Measurements from ENCODE around the gene UBC. TPM values are rescaled to one million over a fixed set of nuclear protein-coding genes. Genes with fewer than 3 reads are reported as not detected.

UBC gene
- total and polyA plus RNA-seq, 2 donors (not counting 1 experiment from before 2014, with no cell fraction given), result 953 to 4,477 TPM

GRCh38 chr12:124884587-124885438 lies 29.6 kb downstream of the UBC start:
- Histone ChIP-seq H3K4me1 (ENCODE audit: control insufficient read depth in 2 of 2, insufficient read depth in 2 of 2, low read length in 2 of 2) (peaks cover 55 to 70% of the 10 kb centered on the region in 2 donors), H3K36me3 (replicated peaks in 1 of 2; ENCODE audit: control extremely low read depth in 1 of 2, control insufficient read depth in 1 of 2, extremely low read depth in 1 of 2, insufficient read depth in 2 of 2, low read length in 1 of 2) (no peaks in the 10 kb centered on the region), H4K20me1 (ENCODE audit: control insufficient read depth, insufficient read depth, low read length, poor library complexity, severe bottlenecking) (no peaks in the 10 kb centered on the region), H3K27ac (ENCODE audit: low read length in 2 of 2) (peak overlapping the region; percentile 59 to 67), H3K4me2 (replicated peaks; ENCODE audit: low read depth, low read length, poor library complexity, severe bottlenecking) (peak overlapping the region; percentile 69), H3K79me2 (ENCODE audit: control insufficient read depth, insufficient read depth, low read length) (no peaks in the 10 kb centered on the region), H2AFZ (ENCODE audit: insufficient read depth, low read depth, low read length, poor library complexity, severe bottlenecking) (peak overlapping the region; percentile 48), H3K9ac (ENCODE audit: low read length) (peak overlapping the region; percentile 34), H3K27me3 (replicated peaks in 1 of 4; ENCODE audit: control extremely low read depth in 1 of 4, control insufficient read depth in 3 of 4, insufficient read depth in 4 of 4, low read length in 3 of 4) (peaks cover 0 to 3% (median 0%) of the 10 kb centered on the region in 4 experiments), H3K9me3 (ENCODE audit: control extremely low read depth in 1 of 3, control insufficient read depth in 2 of 3, insufficient read depth in 1 of 3, low read length in 2 of 3) (peaks cover 0 to 9% (median 0%) of the 10 kb centered on the region in 3 donors), H3K4me3 (ENCODE audit: control extremely low read depth in 1 of 5, extremely low read depth in 1 of 5, insufficient read depth in 1 of 5, low read depth in 2 of 5, low read length in 4 of 5) (peak overlapping the region in 4 of 5 experiments; percentile 11 to 38 (median 28))
- POLR2A ChIA-PET, result interaction anchor here (1.0 to 1.5 kb wide), 2 partner anchors 15 to 56 kb away, joined by 3 read pairs; no protein-coding TSS in a partner anchor
- CTCF ChIA-PET, result interaction anchor here (1.1 to 4.6 kb wide), 5 partner anchors 9 to 55 kb away, joined by 4 to 19 read pairs (median 7); no protein-coding TSS in a partner anchor
- H3K27me3 Mint-ChIP-seq, result no peaks in the 10 kb centered on the region
- DNase-seq (peak; percentile 88), ATAC-seq (ENCODE audit: low read depth) (peak; percentile 96)
- H3K9me3 Mint-ChIP-seq (ENCODE audit: insufficient read depth), result no peaks in the 10 kb centered on the region
- peak overlapping the region; percentile 83 for H3K4me3 Mint-ChIP-seq
- 6% methylated on average over 13 of the region's 15 CpGs for WGBS (ENCODE audit: insufficient coverage)
- H3K27ac Mint-ChIP-seq, result peak overlapping the region; percentile 95
- peaks cover 64% of the 10 kb centered on the region for H3K4me1 Mint-ChIP-seq
- TF ChIP-seq CTCF (IDR thresholded peaks at IDR 0.05) (no peak), EZH2 (IDR thresholded peaks at IDR 0.05; ENCODE audit: borderline replicate concordance, insufficient read depth, low read depth, low read length, poor library complexity, severe bottlenecking) (no peak)
- intact Hi-C loops (cut with micrococcal nuclease), result loop anchor here (1.0 kb wide), 2 partner anchors 13 to 21 kb away; no protein-coding TSS in a partner anchor
